ENCODE results near the gene F2RL1. TPM values are rescaled to one million over a fixed set of nuclear protein-coding genes. Genes with fewer than 3 reads are reported as not detected.

The F2RL1 gene
- total and polyA plus RNA-seq, 2 of the 8 experiments (the other 6 are each of a cell fraction or from before 2014, with no cell fraction given), result 23.2 to 26.6 TPM

DNA sequence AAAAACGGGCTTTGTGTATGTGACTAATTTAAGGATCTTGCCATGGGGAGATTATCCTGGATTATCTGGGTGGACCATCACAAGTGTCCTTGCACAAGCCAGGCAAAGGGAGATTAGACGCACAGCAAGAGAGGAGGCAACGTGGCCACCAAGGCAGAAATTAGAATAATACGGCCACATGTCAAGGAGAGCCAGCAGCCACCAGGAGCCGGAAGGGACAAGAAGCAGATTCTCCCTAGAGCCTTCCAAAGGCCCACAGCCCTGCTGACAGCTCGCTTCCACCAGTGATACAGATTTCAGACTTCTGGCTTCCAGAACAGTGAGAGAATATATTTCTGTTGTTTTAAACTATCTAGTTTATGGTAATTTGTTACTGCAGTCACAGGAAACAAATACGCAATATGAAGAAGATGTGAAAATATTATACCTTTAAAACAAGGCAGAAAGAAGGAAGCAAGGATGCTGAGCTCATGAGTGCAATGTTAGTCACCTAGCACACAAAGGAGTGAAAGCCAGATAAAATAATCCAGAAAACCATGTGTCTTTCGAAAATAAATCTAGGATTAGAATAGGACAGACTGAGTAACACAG, 28.7 kb upstream of the F2RL1 start:
- Histone ChIP-seq H3K14ac (ENCODE audit: insufficient read length) (no peak overlapping the region), H4K5ac (ENCODE audit: insufficient read length, low read depth, low read length) (no peak overlapping the region), H2BK15ac (ENCODE audit: low read length) (no peak overlapping the region), H3K23ac (ENCODE audit: insufficient read length) (no peak overlapping the region), H3K4me1 (replicated peaks in 1 of 4; ENCODE audit: control insufficient read depth in 3 of 4, insufficient read depth in 4 of 4, low read length in 3 of 4) (peaks cover 0 to 5% (median 3%) of the 10 kb centered on the region in 4 experiments; a peak in 4 of 7 replicates), H3K56ac (replicated peaks; ENCODE audit: insufficient read length, low read depth, low read length) (no peak overlapping the region), H3K4me2 (ENCODE audit: insufficient read depth in 1 of 2, low read depth in 2 of 2, low read length in 2 of 2) (no peak overlapping the region), H3K23me2 (ENCODE audit: low read depth, low read length) (no peaks in the 10 kb centered on the region), H2BK5ac (ENCODE audit: low read depth, low read length) (no peak overlapping the region), H3K18ac (ENCODE audit: extremely low read depth, low read length) (no peak overlapping the region), H4K20me1 (replicated peaks in 1 of 2; ENCODE audit: control insufficient read depth in 1 of 2, insufficient read depth in 2 of 2, low read length in 2 of 2) (no peaks in the 10 kb centered on the region), H4K91ac (replicated peaks; ENCODE audit: insufficient read length, low read length) (no peak overlapping the region), H2BK120ac (replicated peaks; ENCODE audit: low read depth, low read length) (no peak overlapping the region), H3K4me3 (ENCODE audit: extremely low read depth in 1 of 4, insufficient read depth in 2 of 4, low read depth in 3 of 4, low read length in 4 of 4) (no peak overlapping the region), H3K4ac (replicated peaks; ENCODE audit: insufficient read length, low read depth, low read length) (no peak overlapping the region), H2BK20ac (ENCODE audit: low read length) (no peak overlapping the region), H3K9me3 (ENCODE audit: insufficient read depth in 2 of 2, low read depth in 1 of 2, low read length in 1 of 2) (no peaks in the 10 kb centered on the region; a peak in 1 of 4 replicates), H3K27ac (ENCODE audit: low read depth, low read length) (no peak overlapping the region), H3K36me3 (ENCODE audit: control insufficient read depth in 2 of 4, insufficient read depth in 4 of 4, low read length in 3 of 4) (no peaks in the 10 kb centered on the region), H2BK12ac (ENCODE audit: low read depth, low read length) (no peak overlapping the region), H2AK5ac (ENCODE audit: low read depth, low read length) (no peak overlapping the region), H2AFZ (ENCODE audit: low read length) (no peak overlapping the region), H3K9ac (replicated peaks in 1 of 4; ENCODE audit: extremely low read depth in 1 of 4, low read depth in 3 of 4, low read length in 3 of 4) (no peak overlapping the region), H3K79me1 (ENCODE audit: low read depth, low read length) (no peaks in the 10 kb centered on the region), H4K8ac (ENCODE audit: extremely low read depth, insufficient read depth, low read length) (no peak overlapping the region), H3K79me2 (ENCODE audit: control insufficient read depth in 1 of 2, insufficient read depth in 2 of 2, low read length in 2 of 2) (no peaks in the 10 kb centered on the region), H3K27me3 (replicated peaks in 1 of 4; ENCODE audit: control insufficient read depth in 3 of 4, extremely low read depth in 1 of 4, insufficient read depth in 3 of 4, low read length in 3 of 4) (no peaks in the 10 kb centered on the region)
- POLR2A ChIA-PET (ENCODE audit: partially characterized antibody), result interaction anchor here (1.5 to 6.6 kb wide), 2 partner anchors 10 to 18 kb away, joined by 4 to 35 read pairs; no protein-coding TSS in a partner anchor
- no peak for DNase-seq (ENCODE audit: low read depth in 1 of 2, low spot score in 2 of 2)
- CTCF ChIA-PET (ENCODE audit: partially characterized antibody), result interaction anchor here (0.8 to 2.4 kb wide), 4 partner anchors 10 to 28 kb away, joined by 3 to 8 read pairs (median 4); no protein-coding TSS in a partner anchor
- 90% methylated on average over 8 of the region's 8 CpGs; no CpG with 5 or more reads in 1 of the 2 experiments for WGBS, 2 experiments (ENCODE audit: extremely low coverage in 1 of 2, insufficient coverage in 1 of 2, insufficient read length in 1 of 2, insufficient replicate concordance in 2 of 2, low coverage in 1 of 2, low lambda C conversion rate in 2 of 2, missing lambda C conversion rate in 1 of 2)
- no peak for FAIRE-seq
